ENCODE measurements around the gene STAT5B.

STAT5B gene

DNA sequence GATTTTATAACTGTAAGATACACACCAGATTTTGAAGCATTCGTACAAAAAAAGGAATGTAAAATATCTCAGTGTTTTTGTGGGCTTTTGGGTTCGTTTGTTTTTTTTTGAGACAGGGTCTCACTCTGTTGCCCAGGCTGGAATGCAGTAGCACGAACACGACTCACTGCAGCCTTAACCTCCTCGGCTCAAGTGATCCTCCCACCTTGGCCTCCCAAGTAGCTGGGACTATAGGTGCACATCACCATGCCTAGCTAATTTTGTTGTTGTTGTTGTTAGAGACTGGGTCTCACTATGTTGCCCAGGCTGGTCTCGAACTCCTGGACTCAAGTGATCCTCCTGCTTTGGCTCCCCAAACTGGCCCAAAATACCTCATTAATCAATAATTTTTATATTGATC is 15.9 kb downstream of the STAT5B start:
- TF ChIP-seq, protein P1, sequence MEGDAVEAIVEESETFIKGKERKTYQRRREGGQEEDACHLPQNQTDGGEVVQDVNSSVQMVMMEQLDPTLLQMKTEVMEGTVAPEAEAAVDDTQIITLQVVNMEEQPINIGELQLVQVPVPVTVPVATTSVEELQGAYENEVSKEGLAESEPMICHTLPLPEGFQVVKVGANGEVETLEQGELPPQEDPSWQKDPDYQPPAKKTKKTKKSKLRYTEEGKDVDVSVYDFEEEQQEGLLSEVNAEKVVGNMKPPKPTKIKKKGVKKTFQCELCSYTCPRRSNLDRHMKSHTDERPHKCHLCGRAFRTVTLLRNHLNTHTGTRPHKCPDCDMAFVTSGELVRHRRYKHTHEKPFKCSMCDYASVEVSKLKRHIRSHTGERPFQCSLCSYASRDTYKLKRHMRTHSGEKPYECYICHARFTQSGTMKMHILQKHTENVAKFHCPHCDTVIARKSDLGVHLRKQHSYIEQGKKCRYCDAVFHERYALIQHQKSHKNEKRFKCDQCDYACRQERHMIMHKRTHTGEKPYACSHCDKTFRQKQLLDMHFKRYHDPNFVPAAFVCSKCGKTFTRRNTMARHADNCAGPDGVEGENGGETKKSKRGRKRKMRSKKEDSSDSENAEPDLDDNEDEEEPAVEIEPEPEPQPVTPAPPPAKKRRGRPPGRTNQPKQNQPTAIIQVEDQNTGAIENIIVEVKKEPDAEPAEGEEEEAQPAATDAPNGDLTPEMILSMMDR (conservative IDR thresholded peaks at IDR 0.05; ENCODE audit: low read depth, low read length): no peak
- DNase-seq (ENCODE audit: low read depth): no peak
- no peak overlapping the region for H3K4me3 ChIP-seq (ENCODE audit: low read depth, low read length)

DNA sequence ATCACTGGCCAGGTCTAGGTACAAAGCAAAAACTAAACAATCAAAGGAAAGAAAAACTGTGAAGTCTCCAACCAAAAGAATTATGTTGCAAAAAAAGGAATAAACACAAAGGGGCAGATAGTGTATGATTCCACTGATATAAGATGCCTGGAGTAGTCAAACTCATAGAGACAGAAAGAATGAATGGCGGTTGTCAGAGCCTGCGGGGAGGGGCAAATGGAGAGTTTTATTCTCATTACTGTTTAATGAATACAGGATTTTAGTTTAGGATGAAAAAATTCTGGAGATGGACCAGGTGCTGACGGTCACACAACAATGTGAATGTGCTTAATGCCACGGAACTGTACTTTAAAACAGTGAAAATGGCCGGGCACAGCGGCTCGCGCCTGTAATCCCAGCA is 20.7 kb downstream of the STAT5B start:
- TF ChIP-seq, protein P1 (conservative IDR thresholded peaks at IDR 0.05; ENCODE audit: low read depth, low read length): no peak
- DNase-seq (ENCODE audit: low read depth): no peak

DNA sequence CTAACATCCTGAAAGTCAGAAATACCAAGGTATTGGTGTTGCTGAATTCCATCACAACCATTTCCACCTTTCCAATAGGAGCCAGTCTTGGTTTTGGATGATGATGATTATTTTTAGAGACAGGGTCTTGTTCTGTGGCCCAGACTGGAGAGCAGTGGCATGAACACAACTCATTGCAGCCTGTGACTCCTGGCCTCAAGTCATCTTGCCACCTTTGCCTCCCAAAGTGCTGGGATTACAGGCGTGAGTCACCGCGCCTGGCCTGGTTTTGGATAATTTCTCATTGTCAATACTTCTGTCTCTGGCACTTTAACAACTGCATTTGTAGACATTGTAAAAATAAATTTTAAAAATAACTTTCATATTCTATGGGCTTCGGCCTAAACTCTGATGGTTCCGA is 22.6 kb downstream of the STAT5B start:
- TF ChIP-seq, protein P1 (conservative IDR thresholded peaks at IDR 0.05; ENCODE audit: low read depth, low read length): no peak
- no peak for DNase-seq (ENCODE audit: low read depth)
- no peak overlapping the region for H3K4me3 ChIP-seq (ENCODE audit: low read depth, low read length)

More for the DNA sequence above, 20.7 kb downstream of the STAT5B start:
- H3K4me3 ChIP-seq (ENCODE audit: low read depth, low read length): no peak overlapping the region

DNA sequence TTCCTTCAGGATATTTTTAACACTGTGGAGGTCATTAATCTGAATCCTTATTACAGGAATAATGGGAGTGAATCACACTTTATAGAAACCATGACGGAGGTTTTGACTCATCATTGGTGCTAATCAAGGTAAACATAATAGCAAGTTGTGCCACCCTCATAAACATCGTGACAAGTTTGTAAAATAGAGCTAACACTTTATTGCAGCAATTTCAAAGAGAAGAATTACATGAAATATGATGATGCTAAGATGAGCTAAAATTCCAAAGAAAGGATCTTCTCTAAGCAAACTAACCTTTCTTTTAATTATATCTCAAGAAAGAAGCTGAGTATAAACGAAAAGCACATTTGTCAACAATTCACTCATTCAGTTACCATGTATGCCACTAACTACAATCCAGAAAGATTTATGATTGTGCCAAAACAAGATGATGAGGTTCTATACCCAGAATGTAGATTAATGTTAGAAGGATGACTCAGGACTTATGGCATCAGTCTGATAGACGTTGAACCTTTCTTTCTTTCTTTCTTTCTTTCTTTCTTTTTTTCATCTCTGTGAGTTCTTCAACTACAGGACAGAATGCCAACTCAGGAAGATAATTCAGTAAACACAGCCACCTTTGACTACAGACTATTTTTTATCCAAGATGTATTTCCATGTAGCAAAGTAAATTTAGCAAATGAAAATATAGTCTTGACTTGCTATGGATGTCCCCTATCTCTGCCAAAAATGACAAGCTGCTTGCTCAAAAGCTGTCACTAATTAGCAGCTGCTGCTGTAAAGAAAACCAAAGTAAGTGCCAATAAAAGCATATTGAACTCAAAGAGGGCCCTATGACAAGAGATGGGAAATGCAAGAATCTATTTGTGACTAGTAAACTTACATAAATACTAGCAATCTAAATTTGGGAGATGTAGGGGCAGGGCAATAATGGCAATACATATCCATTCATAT is 23.3 kb downstream of the STAT5B start:
- DNase-seq (ENCODE audit: low read depth): no peak
- H3K4me3 ChIP-seq (ENCODE audit: low read depth, low read length): no peak overlapping the region
- TF ChIP-seq, protein P1 (conservative IDR thresholded peaks at IDR 0.05; ENCODE audit: low read depth, low read length): no peak

DNA sequence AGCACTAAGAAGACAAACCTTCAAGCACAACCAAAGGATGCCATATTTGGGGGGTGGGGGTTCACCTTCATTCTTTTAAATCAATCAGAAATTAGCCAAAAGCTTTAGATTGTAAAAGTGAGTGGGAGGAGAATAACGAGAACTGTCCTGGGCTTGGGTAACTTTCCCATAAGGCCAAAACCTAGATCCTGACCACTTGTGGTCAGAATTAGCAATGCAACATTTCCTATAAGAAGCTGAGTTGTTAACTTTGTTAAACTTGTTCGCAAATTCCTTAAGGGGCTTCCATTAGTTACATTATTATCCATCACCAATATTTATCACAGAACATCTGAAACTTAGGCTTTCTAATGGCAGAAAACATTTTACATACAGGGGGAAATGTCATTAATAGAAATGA is 25.1 kb downstream of the STAT5B start:
- TF ChIP-seq, protein P1 (conservative IDR thresholded peaks at IDR 0.05; ENCODE audit: low read depth, low read length): peak; percentile 66
- peak; percentile 79 for DNase-seq (ENCODE audit: low read depth)
- no peak overlapping the region for H3K4me3 ChIP-seq (ENCODE audit: low read depth, low read length)

DNA sequence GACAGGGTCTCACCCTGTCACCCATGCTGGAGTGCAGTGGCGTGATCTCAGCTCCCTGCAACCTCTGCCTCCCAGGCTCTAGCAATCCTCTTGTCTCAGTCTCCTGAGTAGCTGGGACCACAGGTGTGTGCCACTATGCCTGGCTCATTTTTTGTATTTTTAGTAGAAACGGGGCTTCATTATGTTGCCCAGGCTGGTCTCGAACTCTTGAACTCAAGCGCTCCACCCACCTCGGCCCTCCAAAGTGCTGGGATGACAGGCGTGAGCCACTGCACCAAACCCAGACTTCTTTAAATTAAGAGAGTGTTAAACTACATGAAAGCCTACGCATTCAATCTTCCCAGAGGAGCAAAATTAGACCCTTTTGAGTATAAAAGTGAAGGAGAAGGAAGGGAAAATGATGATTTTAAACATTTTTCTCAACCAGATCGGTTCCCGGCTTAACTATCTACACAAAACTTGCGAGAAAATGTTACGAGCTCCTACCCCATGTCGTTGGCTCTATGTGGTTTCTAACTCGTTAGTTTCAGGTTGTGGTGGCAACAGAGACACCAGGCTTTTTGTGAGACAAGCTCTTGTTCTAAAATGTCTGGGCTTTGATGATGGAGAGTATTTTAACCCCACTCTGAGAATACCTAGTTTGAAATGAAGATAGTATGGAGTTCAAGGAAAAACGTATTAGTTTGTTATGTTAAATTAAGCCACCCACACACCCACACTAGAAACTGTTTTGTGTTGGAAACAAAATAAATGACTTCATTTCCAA is 26.3 kb downstream of the STAT5B start:
- DNase-seq (ENCODE audit: low read depth): no peak
- H3K4me3 ChIP-seq (ENCODE audit: low read depth, low read length): no peak overlapping the region
- TF ChIP-seq, protein P1 (conservative IDR thresholded peaks at IDR 0.05; ENCODE audit: low read depth, low read length): no peak
